ENCODE data around the gene PLIN1.

GRCh38 chr15:89677381-89677780, 1.8 kb downstream of the PLIN1 start:
- no peak for TF ChIP-seq POLR2A (IDR thresholded peaks at IDR 0.05)
- no peak for TF ChIP-seq CTCF (IDR thresholded peaks at IDR 0.05)

Data from lower leg skin (tissue), 3 donors.